Activated CD8-positive, alpha-beta memory T cell treated with anti-CD3 and anti-CD28 coated beads, Interleukin-2, amount 10 ng/mL, durations not matched to agents 7 days and 5 days (primary cell): ENCODE measurements around the gene CIRBP. TPM values are rescaled to one million over a fixed set of nuclear protein-coding genes. Genes with fewer than 3 reads are reported as not detected.

Experiments used
- ATAC-seq: fragments of 150-1000 bp; cut with Tn5 transposase; one replicate; pipeline ENCODE4 v1.10.0; 2021; ENCODE audit warnings: moderate library complexity
- CTCF ChIA-PET: fragments of 350-600 bp; sonication (Branson Sonifier 250); formaldehyde crosslinking; loops from one replicate; lab custom pipeline; 2021; ENCODE audit warnings: antibody characterized with exemption; lab: Charles Lee
- DNase-seq: peaks from one replicate; pipeline ENCODE4 v3.0.0-alpha.2; 2020
- H3K27ac Mint-ChIP-seq: one replicate; pipeline ENCODE4 v1.8.0; 2021; ENCODE audit warnings: mild to moderate bottlenecking, mixed read lengths
- H3K27me3 Mint-ChIP-seq: one replicate; pipeline ENCODE4 v1.8.0; 2021; ENCODE audit warnings: mixed read lengths
- H3K36me3 Mint-ChIP-seq: one replicate; pipeline ENCODE4 v1.8.0; 2021; ENCODE audit warnings: mild to moderate bottlenecking, mixed read lengths
- H3K4me1 Mint-ChIP-seq: one replicate; pipeline ENCODE4 v1.8.0; 2021; ENCODE audit warnings: mixed read lengths
- H3K4me3 Mint-ChIP-seq: one replicate; pipeline ENCODE4 v1.8.0; 2021; ENCODE audit warnings: mild to moderate bottlenecking, moderate library complexity, mixed read lengths
- H3K9me3 Mint-ChIP-seq: one replicate; pipeline ENCODE4 v1.8.0; 2022; ENCODE audit warnings: low read depth, mixed read lengths
- total RNA-seq, 2 experiments: library from RNA; stranded (reverse); gene quantifications; one replicate each; pipeline ENCODE4 v1.2.3, GENCODE V29; 2021

CIRBP gene
- total RNA-seq, 2 experiments from 2014 or later = 189 to 210 TPM

DNA sequence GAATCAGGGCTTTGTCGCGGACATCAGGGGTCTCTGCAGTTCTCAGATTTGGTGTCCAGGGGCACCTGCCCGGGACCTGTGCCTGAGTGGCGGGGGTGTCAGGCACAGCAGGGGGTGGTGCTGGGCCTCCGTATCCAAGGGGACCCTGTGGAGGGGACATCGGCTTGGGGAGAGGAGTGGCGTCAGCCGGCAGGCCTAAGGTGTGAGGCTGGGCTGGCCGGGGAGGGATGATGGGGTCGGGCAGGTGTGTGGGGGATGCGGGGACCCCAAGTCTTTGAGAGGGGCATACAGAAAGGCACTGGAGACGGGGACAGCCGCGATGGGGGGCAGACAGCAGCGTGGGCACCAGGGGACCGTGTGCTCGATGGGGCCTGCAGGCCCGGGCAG lies 19.1 kb downstream of the CIRBP start:
- ATAC-seq (no peak), DNase-seq (no peak)
- CTCF ChIA-PET = no interaction called here
- Mint-ChIP-seq H3K27ac (no peak overlapping the region), H3K9me3 (no peaks in the 10 kb centered on the region), H3K4me3 (no peak overlapping the region), H3K4me1 (peaks cover 1% of the 10 kb centered on the region), H3K36me3 (no peaks in the 10 kb centered on the region), H3K27me3 (peaks cover 32% of the 10 kb centered on the region)

DNA sequence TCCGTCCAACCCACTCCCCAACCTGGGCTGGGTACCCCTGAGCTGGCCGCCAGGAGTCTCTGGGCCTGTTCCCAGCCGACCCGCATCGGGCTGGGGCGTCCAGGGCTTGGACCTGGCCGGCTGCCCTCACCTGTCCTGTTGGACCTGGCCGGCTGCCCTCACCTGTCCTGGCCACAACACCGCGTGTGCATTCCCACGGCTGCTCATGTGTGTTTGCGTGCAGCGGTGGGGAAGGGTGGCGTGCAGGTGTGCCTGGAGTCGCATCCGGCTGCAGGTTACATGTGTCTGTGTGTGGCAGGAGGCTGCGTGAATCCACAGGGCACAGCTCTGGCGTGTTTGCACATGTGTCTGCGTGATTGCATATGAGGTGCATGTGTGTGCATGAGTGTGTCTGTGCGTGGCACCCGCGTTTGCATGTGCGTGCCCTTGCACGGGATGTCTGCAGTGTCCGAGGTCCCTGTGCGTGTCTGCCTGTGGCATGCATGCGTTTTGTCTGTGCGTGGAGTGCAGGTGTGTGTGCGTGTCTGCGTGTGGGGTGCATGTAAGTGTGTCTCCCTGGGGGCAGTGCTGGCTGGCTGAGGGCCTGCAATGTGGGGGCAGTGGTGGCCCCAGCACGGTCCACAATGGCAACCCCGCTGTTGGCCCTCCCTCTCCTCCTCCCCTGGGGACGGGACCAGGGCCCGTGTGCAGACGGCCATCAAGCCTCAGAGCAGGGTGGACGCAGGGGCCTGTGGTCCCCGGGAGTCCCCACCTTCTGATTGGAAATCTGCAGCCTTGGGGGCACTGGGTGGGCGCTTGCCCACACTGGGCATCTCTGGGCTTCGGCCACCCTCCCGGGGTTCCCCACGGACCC lies 19.9 kb downstream of the CIRBP start:
- Mint-ChIP-seq H3K27me3 (peaks cover 30% of the 10 kb centered on the region), H3K27ac (no peak overlapping the region)
- CTCF ChIA-PET = no interaction called here

GRCh38 chr19:1289686-1290025 lies 20.5 kb downstream of the CIRBP start:
- H3K27me3 Mint-ChIP-seq = peaks cover 26% of the 10 kb centered on the region
- H3K27ac Mint-ChIP-seq = no peak overlapping the region
- H3K9me3 Mint-ChIP-seq = no peaks in the 10 kb centered on the region
- no peaks in the 10 kb centered on the region for H3K36me3 Mint-ChIP-seq
- CTCF ChIA-PET = no interaction called here
- H3K4me1 Mint-ChIP-seq = peaks cover 1% of the 10 kb centered on the region
- DNase-seq = no peak
- no peak for ATAC-seq
- H3K4me3 Mint-ChIP-seq = no peak overlapping the region

More for the DNA sequence above, 19.9 kb downstream of the CIRBP start:
- H3K4me3 Mint-ChIP-seq = no peak overlapping the region
- H3K4me1 Mint-ChIP-seq = peaks cover 1% of the 10 kb centered on the region
- no peaks in the 10 kb centered on the region for H3K9me3 Mint-ChIP-seq
- DNase-seq (no peak), ATAC-seq (no peak)
- H3K36me3 Mint-ChIP-seq = no peaks in the 10 kb centered on the region

GRCh38 chr19:1290196-1290702 lies 21.1 kb downstream of the CIRBP start:
- H3K27me3 Mint-ChIP-seq = peaks cover 22% of the 10 kb centered on the region
- peaks cover 1% of the 10 kb centered on the region for H3K4me1 Mint-ChIP-seq
- no peak for DNase-seq
- no peaks in the 10 kb centered on the region for H3K36me3 Mint-ChIP-seq
- CTCF ChIA-PET = no interaction called here
- no peak for ATAC-seq
- H3K4me3 Mint-ChIP-seq = no peak overlapping the region
- no peaks in the 10 kb centered on the region for H3K9me3 Mint-ChIP-seq
- no peak overlapping the region for H3K27ac Mint-ChIP-seq

GRCh38 chr19:1290703-1291651 lies 21.8 kb downstream of the CIRBP start:
- no peaks in the 10 kb centered on the region for H3K36me3 Mint-ChIP-seq
- H3K4me1 Mint-ChIP-seq = peaks cover 1% of the 10 kb centered on the region
- CTCF ChIA-PET = no interaction called here
- H3K4me3 Mint-ChIP-seq = no peak overlapping the region
- ATAC-seq = no peak
- H3K27ac Mint-ChIP-seq = no peak overlapping the region
- peaks cover 21% of the 10 kb centered on the region for H3K27me3 Mint-ChIP-seq
- DNase-seq = no peak
- no peaks in the 10 kb centered on the region for H3K9me3 Mint-ChIP-seq

DNA sequence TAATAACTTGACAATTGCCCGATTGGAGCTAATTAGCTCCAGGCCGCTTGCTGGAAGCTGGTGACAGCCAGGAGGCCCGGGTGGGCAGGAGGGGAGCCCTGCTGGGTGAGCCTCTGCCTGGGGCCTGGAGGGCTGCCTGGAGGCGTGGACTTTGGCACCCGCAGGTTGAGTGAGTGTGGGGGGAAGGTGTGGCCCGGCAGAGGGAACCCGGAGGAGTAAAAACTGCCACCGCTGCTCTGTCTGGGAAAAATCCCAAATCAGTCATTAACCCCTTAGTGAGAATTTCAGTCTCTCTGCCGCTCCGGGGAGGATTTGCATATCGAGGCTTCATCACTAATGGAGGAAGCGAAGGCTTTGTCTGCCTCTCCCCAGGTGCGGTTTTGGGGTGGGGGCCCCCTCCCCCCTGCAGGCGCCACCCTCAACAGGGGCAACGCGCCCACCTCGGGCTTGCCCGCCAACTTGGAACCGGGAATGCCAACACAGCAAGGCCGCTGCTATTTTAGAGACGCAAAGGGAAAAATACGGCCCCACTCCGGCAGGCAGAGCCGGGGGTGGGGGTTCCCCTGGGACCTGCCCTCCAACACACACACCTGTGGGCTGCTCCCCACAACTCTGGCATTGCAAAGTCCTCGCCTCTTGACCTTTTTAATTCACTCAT lies 22.8 kb downstream of the CIRBP start:
- Mint-ChIP-seq H3K9me3 (no peaks in the 10 kb centered on the region), H3K27me3 (peaks cover 15% of the 10 kb centered on the region), H3K36me3 (no peaks in the 10 kb centered on the region), H3K4me1 (no peaks in the 10 kb centered on the region), H3K27ac (no peak overlapping the region), H3K4me3 (no peak overlapping the region)
- ATAC-seq = no peak
- CTCF ChIA-PET = no interaction called here
- no peak for DNase-seq

DNA sequence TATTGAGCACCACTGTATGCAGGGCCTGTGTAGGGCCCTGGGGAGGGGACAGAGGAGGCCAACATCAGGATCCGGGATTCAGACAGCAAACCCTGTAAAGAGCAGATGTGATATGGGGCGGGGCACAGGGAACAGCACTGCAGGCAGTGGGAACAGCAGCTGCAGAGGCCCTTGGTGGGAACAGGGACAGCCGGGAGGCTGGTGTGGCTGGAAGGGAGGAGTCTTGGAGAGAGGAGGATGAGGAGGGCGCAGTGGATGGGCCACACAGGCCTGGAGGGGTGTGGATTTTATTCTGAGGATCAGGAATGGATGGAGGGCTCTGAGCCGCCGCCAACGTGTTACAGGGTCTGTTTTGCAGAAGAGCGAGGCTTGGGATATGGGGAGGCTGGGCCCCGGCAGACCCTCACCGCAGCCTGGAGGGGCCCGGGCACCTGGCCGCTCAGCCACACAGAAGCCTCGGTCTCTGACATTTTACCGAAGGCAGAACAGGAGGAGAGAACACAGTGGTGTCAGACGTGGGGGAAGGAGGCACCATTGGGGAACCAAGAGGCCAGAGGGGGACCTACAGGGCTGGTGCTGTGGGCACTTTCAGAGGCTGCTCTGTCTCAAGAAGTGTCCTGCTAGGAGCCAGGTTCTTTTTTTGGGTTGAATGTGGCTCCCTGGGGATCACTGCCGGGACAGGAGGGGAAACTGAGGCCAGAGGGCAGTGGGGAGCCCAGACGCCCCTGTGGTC lies 23.5 kb downstream of the CIRBP start:
- Mint-ChIP-seq H3K4me3 (no peak overlapping the region), H3K27me3 (peaks cover 15% of the 10 kb centered on the region), H3K36me3 (no peaks in the 10 kb centered on the region), H3K9me3 (no peaks in the 10 kb centered on the region), H3K4me1 (no peaks in the 10 kb centered on the region), H3K27ac (no peak overlapping the region)
- CTCF ChIA-PET = no interaction called here
- no peak for DNase-seq
- ATAC-seq = no peak

DNA sequence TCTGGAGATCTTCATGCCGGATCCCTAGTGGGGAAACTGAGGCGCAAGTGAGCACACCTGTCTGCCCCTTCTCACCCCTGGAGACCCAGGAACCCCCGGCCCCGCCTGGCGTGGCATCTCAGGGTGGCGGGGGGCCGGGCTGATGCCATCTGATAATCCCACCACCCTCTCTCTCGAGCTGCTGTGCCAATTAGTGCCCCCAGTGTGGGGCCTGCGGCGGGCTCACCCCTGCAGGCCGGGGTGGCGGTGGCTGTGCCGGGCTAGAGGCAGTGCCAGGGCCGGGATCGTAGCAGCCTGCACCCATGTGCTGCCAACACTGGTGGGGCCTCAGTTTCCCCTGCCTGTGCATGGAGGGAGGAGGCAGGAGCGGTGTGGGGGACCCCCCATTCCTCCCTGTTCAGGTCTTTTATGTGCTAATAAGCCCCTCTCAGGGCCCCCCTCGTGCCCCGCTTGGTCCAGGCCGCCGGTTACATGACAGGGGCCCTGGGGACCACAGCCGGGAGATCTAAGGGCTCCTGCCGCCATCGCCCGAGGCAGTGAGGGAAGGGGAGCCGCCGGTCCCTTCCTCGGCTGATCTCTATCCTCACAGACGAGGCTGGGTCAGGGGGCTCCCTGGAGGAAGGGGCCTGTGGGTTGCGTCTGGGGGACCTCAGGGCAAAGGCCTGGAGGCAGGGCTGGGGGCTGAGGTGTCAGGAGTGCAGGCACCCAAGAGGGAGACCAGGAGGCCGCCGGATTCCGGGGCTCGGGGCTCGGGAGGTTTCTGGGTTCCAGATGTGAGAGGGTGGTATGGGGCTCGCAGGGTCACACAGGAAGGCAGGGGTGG lies 24.9 kb downstream of the CIRBP start:
- Mint-ChIP-seq H3K36me3 (no peaks in the 10 kb centered on the region), H3K27ac (no peak overlapping the region), H3K9me3 (no peaks in the 10 kb centered on the region), H3K4me3 (no peak overlapping the region), H3K4me1 (no peaks in the 10 kb centered on the region), H3K27me3 (peaks cover 9% of the 10 kb centered on the region)
- ATAC-seq = no peak
- CTCF ChIA-PET = no interaction called here
- DNase-seq = no peak

DNA sequence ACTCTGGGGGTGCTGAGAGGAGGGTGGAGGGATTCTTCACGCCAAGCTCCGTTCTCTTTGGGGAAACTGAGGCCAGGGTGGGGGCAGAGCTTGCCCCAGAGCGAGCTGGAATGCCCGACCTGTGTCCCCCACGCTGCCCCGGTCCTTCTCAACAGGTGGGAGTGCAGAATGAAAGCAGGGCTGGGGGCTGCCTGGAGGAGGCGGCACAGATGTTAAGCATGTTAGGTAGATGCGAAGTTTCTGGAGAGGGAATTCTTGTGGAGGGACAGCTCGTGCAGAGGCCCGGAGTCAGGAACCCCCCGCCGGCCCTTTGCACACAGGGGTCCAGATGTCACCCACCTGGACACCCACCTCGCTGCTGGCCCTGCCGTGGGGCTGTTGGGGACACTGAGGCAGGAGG lies 25.6 kb downstream of the CIRBP start:
- CTCF ChIA-PET = no interaction called here
- no peak for DNase-seq
- no peak overlapping the region for H3K4me3 Mint-ChIP-seq
- no peaks in the 10 kb centered on the region for H3K9me3 Mint-ChIP-seq
- ATAC-seq = no peak
- H3K36me3 Mint-ChIP-seq = no peaks in the 10 kb centered on the region
- peaks cover 7% of the 10 kb centered on the region for H3K27me3 Mint-ChIP-seq
- H3K27ac Mint-ChIP-seq = no peak overlapping the region
- H3K4me1 Mint-ChIP-seq = no peaks in the 10 kb centered on the region

DNA sequence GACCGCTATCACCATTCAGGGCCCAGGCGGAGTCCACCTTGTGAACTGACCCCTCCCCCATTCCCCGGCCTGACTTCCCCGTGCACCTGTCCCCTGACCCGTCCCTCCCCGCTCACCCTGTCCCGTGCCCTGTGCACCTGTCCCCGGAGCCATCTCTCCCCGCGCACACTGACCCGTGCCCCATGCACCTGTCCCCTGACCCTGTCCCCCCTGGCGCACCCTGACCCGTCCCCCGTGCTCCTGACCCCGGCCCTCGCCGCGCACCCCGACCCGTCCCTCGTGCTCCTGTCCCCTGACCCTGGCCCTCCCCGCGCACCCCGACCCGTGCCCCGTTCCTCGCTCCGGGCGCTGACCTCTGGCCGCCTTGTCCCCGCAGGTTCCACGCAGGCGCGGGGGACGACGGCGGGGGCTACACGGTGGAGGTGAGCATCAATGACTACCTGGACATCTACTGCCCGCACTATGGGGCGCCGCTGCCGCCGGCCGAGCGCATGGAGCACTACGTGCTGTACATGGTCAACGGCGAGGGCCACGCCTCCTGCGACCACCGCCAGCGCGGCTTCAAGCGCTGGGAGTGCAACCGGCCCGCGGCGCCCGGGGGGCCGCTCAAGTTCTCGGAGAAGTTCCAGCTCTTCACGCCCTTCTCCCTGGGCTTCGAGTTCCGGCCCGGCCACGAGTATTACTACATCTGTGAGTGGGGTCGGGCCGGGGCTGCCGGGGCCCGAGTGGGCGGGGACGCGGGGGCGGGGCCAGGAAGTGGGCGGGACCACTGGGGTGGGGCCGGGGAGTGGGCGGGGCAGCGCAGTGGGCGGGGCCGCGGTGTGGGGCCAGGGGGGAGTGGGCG lies 26.3 kb downstream of the CIRBP start:
- Mint-ChIP-seq H3K27me3 (peaks cover 7% of the 10 kb centered on the region), H3K36me3 (no peaks in the 10 kb centered on the region), H3K9me3 (no peaks in the 10 kb centered on the region), H3K4me1 (no peaks in the 10 kb centered on the region), H3K4me3 (no peak overlapping the region), H3K27ac (no peak overlapping the region)
- DNase-seq (no peak), ATAC-seq (peak; percentile 66)
- CTCF ChIA-PET = no interaction called here

DNA sequence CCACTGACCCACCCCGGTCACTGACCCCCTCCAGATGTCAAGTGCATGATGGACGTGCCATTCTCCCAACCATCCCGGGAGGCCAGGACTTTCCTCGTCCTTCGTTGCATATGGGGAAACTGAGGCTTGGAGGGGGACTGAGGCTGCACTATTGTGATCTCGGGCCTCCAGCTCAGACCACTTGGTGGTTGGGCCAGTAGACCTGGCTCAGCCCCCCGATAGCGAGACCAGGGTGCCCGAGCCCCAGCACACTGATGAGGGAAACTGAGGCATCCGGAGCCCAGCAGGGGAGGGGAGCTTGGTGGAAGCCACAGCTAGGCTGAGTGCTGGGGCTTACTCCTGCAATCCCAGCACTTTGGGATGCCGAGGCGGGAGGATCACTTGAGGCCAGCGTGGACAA lies 26.9 kb downstream of the CIRBP start:
- Mint-ChIP-seq H3K27ac (no peak overlapping the region), H3K4me1 (no peaks in the 10 kb centered on the region), H3K9me3 (no peaks in the 10 kb centered on the region), H3K36me3 (no peaks in the 10 kb centered on the region), H3K4me3 (no peak overlapping the region), H3K27me3 (peaks cover 7% of the 10 kb centered on the region)
- DNase-seq (no peak), ATAC-seq (no peak)
- CTCF ChIA-PET = no interaction called here
